Liver (tissue), 9 donors: Measurements from ENCODE around the gene SHB. TPM values are rescaled to one million over a fixed set of nuclear protein-coding genes. Genes with fewer than 3 reads are reported as not detected.

Experiments
- DNase-seq: peaks from one replicate; pipeline ENCODE4 v3.0.0-alpha.2; 2017; ENCODE audit warnings: low spot score
- H3K27ac ChIP-seq, 2 donors: one replicate each; pipeline ENCODE4 v1.7.0; 2013; ENCODE audit warnings: inconsistent platforms in 2 of 2, low read length in 2 of 2, control low read depth in 1 of 2, low read depth in 1 of 2, mild to moderate bottlenecking in 1 of 2
- H3K27me3 ChIP-seq, 4 donors: one replicate each; pipeline versions ENCODE4 v1.6.1 to v1.7.0; 2013; ENCODE audit warnings: low read length in 3 of 4, inconsistent platforms in 1 of 4, mild to moderate bottlenecking in 1 of 4, moderate library complexity in 1 of 4; ENCODE audit not compliant: control insufficient read depth in 4 of 4, insufficient read depth in 4 of 4
- H3K36me3 ChIP-seq, 4 donors: one replicate each; pipeline versions ENCODE4 v1.6.1 to v1.7.0; 2013; ENCODE audit warnings: low read length in 3 of 4, mild to moderate bottlenecking in 3 of 4, low read depth in 1 of 4, moderate library complexity in 1 of 4; ENCODE audit not compliant: control insufficient read depth in 4 of 4, insufficient read depth in 3 of 4
- H3K4me1 ChIP-seq, 4 donors: one replicate each; pipeline versions ENCODE4 v1.6.1 to v1.7.0; 2013; ENCODE audit warnings: low read length in 3 of 4, mild to moderate bottlenecking in 3 of 4, moderate library complexity in 1 of 4; ENCODE audit not compliant: control insufficient read depth in 4 of 4, insufficient read depth in 4 of 4
- H3K4me3 ChIP-seq, 3 donors: one replicate each; pipeline versions ENCODE4 v1.6.1 to v1.7.0; 2013; ENCODE audit warnings: low read length in 3 of 3, control low read depth in 1 of 3, low read depth in 1 of 3, mild to moderate bottlenecking in 1 of 3
- H3K9ac ChIP-seq, 2 donors: one replicate each; pipeline ENCODE4 v1.7.0; 2013; ENCODE audit warnings: low read length in 2 of 2, mild to moderate bottlenecking in 2 of 2, moderate library complexity in 2 of 2, control low read depth in 1 of 2, low read depth in 1 of 2
- H3K9me3 ChIP-seq, 4 donors: one replicate each; pipeline versions ENCODE4 v1.6.1 to v1.7.0; 2013; ENCODE audit warnings: low read length in 3 of 4; ENCODE audit not compliant: control insufficient read depth in 4 of 4
- ATF3 ChIP-seq: IDR thresholded peaks from 2 replicates; pipeline ENCODE4 v1.6.1; 2016; ENCODE audit warnings: antibody characterized with exemption
- CTCF ChIP-seq: fragments of 150-350 bp; IDR thresholded peaks from 2 replicates; pipeline ENCODE4 v1.5.1; 2017; ENCODE audit warnings: improper control_type of control experiment, low read depth, low read length; ENCODE audit not compliant: missing input control
- EGR1 ChIP-seq, 2 donors: IDR thresholded peaks; 2 replicates each; pipeline ENCODE4 v1.6.1; 2016 to 2018; ENCODE audit warnings: antibody characterized with exemption in 2 of 2, low read depth in 2 of 2
- FOXA1 ChIP-seq: IDR thresholded peaks from 2 replicates; pipeline ENCODE4 v1.6.1; 2016; ENCODE audit warnings: antibody characterized with exemption
- FOXA2 ChIP-seq: IDR thresholded peaks from 2 replicates; pipeline ENCODE4 v1.6.1; 2016; ENCODE audit warnings: antibody characterized with exemption
- GABPA ChIP-seq, 2 donors: IDR thresholded peaks in 1 of 2; conservative IDR thresholded peaks in 1 of 2; 2 replicates each; pipeline ENCODE4 v1.6.1; 2016; ENCODE audit warnings: antibody characterized with exemption in 2 of 2, mild to moderate bottlenecking in 1 of 2, moderate library complexity in 1 of 2
- HNF4A ChIP-seq, 2 donors: conservative IDR thresholded peaks; 2 replicates each; pipeline ENCODE4 v1.6.1; 2016; ENCODE audit warnings: antibody characterized with exemption in 2 of 2, mild to moderate bottlenecking in 2 of 2
- HNF4G ChIP-seq: IDR thresholded peaks from 2 replicates; pipeline ENCODE4 v1.6.1; 2016; ENCODE audit warnings: antibody characterized with exemption
- JUND ChIP-seq, 2 donors: IDR thresholded peaks; 2 replicates each; pipeline ENCODE4 v1.6.1; 2016; ENCODE audit warnings: antibody characterized with exemption in 2 of 2
- MAX ChIP-seq: IDR thresholded peaks from 2 replicates; pipeline ENCODE4 v1.6.1; 2016; ENCODE audit warnings: antibody characterized with exemption
- NR2F2 ChIP-seq: IDR thresholded peaks from 2 replicates; pipeline ENCODE4 v1.6.1; 2016; ENCODE audit warnings: antibody characterized with exemption
- RAD21 ChIP-seq, 2 donors: IDR thresholded peaks; 2 replicates each; pipeline ENCODE4 v1.6.1; 2016; ENCODE audit warnings: antibody characterized with exemption in 2 of 2, mild to moderate bottlenecking in 2 of 2
- REST ChIP-seq: IDR thresholded peaks from 2 replicates; pipeline ENCODE4 v1.6.1; 2016; ENCODE audit warnings: antibody characterized with exemption, mild to moderate bottlenecking
- RXRA ChIP-seq, 2 donors: IDR thresholded peaks; 2 replicates each; pipeline ENCODE4 v1.6.1; 2017 to 2018; ENCODE audit warnings: antibody characterized with exemption in 2 of 2, mild to moderate bottlenecking in 1 of 2
- SP1 ChIP-seq: IDR thresholded peaks from 2 replicates; pipeline ENCODE4 v1.6.1; 2018; ENCODE audit warnings: antibody characterized with exemption, mild to moderate bottlenecking
- TAF1 ChIP-seq: conservative IDR thresholded peaks from 2 replicates; pipeline ENCODE4 v1.6.1; 2016; ENCODE audit warnings: antibody characterized with exemption, mild to moderate bottlenecking
- YY1 ChIP-seq: IDR thresholded peaks from 2 replicates; pipeline ENCODE4 v1.6.1; 2016; ENCODE audit warnings: antibody characterized with exemption, mild to moderate bottlenecking
- ZBTB33 ChIP-seq: IDR thresholded peaks from 2 replicates; pipeline ENCODE4 v1.6.1; 2016; ENCODE audit warnings: antibody characterized with exemption
- WGBS: extraction: QIAGEN DNeasy Blood & Tissue Kit; methylation state at CpG from one replicate; pipeline ENCODE4 v1.1.7; 2013; 5-methylcytosine and 5-hydroxymethylcytosine counted together
- polyA plus RNA-seq, 2 donors: library from polyadenylated mRNA; stranded (reverse) in 1 of 2; unstranded in 1 of 2; fragments of 200-250 nt in 1 of 2; fragments of >200 nt in 1 of 2; fragmentation: Nextera tagmentation in 1 of 2; extraction: Ambion mirVana in 1 of 2; gene quantifications; one replicate each; pipeline versions ENCODE4 v1.2.1 to v1.2.3, GENCODE V29; 2013 to 2015
- total RNA-seq, 2 donors: library from RNA; depleted of rRNA; stranded (reverse); fragments of >200 nt; gene quantifications; one replicate each; pipeline ENCODE4 v1.2.3, GENCODE V29; 2014
- donor health status: healthy.
- donor health status: healthy.
- donor health status: healthy.
- donor health status: healthy.
- donor health status: healthy.

Gene SHB
- total and polyA plus RNA-seq, 4 donors = 3.4 to 17.3 (median 7.0) TPM

- TF ChIP-seq REST = no peak
Observed at GRCh38 chr9:38041564-38042243, 27.3 kb downstream of the SHB start (continued).

- Histone ChIP-seq H3K4me3 (no peak overlapping the region), H3K36me3 (peaks cover 0 to 2% (median 0%) of the 10 kb centered on the region in 4 donors), H3K27me3 (no peaks in the 10 kb centered on the region), H3K9me3 (no peaks in the 10 kb centered on the region), H3K4me1 (peaks cover 19 to 75% (median 47%) of the 10 kb centered on the region in 4 donors), H3K27ac (no peak overlapping the region), H3K9ac (no peak overlapping the region)
- DNase-seq = peak; percentile 46
- 90% methylated on average over 21 of the region's 21 CpGs for WGBS
- TF ChIP-seq ATF3 (no peak), SP1 (no peak), YY1 (no peak), HNF4A (conservative IDR thresholded peaks at IDR 0.05) (no peak), EGR1 (IDR thresholded peaks at IDR 0.05; ENCODE audit: low read depth in 2 of 2) (no peak), FOXA1 (no peak), RAD21 (IDR thresholded peaks at IDR 0.05) (no peak), TAF1 (no peak), JUND (IDR thresholded peaks at IDR 0.05) (no peak), GABPA (IDR thresholded peaks at IDR 0.05 in 1 of 2, conservative IDR thresholded peaks at IDR 0.05 in 1 of 2) (no peak), HNF4G (no peak), REST (no peak), FOXA2 (no peak), CTCF (no peak), MAX (no peak), ZBTB33 (no peak), RXRA (IDR thresholded peaks at IDR 0.05) (no peak), NR2F2 (no peak)
Observed at GRCh38 chr9:38039907-38040682, 28.9 kb downstream of the SHB start.
